ENCODE results near the gene NOX3. TPM values are rescaled to one million over a fixed set of nuclear protein-coding genes. Genes with fewer than 3 reads are reported as not detected.

The NOX3 gene
- total RNA-seq, 4 donors from 2014 or later: not detected

DNA sequence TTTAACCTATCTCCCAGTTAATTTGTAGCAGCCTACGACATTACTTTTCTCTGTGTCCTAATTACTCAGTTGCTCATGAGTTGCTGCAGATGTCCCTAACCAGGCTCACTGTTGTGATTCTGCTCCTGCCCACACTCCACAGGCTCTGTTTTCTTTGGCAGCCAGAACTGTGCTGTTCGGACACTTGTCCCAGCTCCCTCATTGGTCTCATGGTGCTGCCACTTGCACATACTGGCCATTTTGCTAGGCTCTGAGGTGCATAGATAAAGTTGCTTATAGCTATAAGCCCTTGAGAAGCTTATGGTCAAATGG is 55.0 kb downstream of the NOX3 start:
- Histone ChIP-seq H3K4me3 (no peak overlapping the region), H3K9me3 (no peaks in the 10 kb centered on the region), H3K27me3 (no peaks in the 10 kb centered on the region), H3K27ac (no peak overlapping the region), H3K36me3 (no peaks in the 10 kb centered on the region), H3K4me1 (no peaks in the 10 kb centered on the region)
- TF ChIP-seq POLR2A (IDR thresholded peaks at IDR 0.05): no peak
- TF ChIP-seq, protein P1, sequence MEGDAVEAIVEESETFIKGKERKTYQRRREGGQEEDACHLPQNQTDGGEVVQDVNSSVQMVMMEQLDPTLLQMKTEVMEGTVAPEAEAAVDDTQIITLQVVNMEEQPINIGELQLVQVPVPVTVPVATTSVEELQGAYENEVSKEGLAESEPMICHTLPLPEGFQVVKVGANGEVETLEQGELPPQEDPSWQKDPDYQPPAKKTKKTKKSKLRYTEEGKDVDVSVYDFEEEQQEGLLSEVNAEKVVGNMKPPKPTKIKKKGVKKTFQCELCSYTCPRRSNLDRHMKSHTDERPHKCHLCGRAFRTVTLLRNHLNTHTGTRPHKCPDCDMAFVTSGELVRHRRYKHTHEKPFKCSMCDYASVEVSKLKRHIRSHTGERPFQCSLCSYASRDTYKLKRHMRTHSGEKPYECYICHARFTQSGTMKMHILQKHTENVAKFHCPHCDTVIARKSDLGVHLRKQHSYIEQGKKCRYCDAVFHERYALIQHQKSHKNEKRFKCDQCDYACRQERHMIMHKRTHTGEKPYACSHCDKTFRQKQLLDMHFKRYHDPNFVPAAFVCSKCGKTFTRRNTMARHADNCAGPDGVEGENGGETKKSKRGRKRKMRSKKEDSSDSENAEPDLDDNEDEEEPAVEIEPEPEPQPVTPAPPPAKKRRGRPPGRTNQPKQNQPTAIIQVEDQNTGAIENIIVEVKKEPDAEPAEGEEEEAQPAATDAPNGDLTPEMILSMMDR (IDR thresholded peaks at IDR 0.05): no peak
- no peak for DNase-seq

DNA sequence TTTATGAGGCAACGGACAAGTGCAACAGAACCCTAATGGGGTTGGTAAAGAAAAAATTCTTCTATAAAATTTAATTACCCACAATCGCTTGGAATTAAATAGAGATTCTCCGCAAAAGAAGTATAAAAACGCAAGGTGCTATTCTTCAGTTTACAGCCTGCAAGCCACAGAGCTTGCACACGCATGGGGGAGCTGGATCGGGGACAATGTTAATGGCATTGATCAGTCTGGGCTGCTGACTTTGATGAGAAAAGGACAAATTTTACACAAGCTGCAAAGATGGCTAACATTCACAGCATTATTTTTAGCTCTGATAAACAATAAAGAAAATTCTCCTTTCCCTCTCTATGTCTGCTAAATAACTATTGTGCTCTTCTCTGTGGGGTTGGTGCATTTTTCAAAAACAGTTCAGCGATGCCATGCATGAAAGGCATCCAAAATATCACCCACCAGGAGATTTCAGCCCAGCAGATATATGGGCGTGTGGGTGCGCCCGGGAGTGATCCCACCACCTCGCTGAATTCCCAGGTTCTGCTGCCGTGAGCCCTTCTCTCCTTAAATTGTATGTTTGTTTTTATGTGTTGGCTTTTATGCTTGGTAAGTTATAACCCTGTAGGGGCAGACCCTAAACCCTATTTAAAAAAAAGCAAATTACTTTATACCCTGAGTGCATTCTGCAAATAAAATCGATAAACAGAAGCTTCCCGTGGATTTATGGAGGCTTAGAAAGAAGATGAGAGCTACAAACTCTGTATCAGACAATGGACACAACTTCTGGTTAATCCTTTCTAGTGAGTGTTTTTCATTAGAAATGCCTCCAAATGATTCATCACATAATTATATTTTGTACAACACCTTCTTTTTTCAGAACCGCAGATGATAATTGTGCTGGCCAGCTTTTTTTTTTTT is 55.6 kb downstream of the NOX3 start:
- no peak for TF ChIP-seq POLR2A (IDR thresholded peaks at IDR 0.05)
- TF ChIP-seq, protein P1 (IDR thresholded peaks at IDR 0.05): no peak
- no peaks in the 10 kb centered on the region for H3K9me3 ChIP-seq
- H3K27ac ChIP-seq: no peak overlapping the region
- DNase-seq: no peak
- no peak overlapping the region for H3K4me3 ChIP-seq
- no peaks in the 10 kb centered on the region for H3K4me1 ChIP-seq
- H3K36me3 ChIP-seq: no peaks in the 10 kb centered on the region
- H3K27me3 ChIP-seq: no peaks in the 10 kb centered on the region

DNA sequence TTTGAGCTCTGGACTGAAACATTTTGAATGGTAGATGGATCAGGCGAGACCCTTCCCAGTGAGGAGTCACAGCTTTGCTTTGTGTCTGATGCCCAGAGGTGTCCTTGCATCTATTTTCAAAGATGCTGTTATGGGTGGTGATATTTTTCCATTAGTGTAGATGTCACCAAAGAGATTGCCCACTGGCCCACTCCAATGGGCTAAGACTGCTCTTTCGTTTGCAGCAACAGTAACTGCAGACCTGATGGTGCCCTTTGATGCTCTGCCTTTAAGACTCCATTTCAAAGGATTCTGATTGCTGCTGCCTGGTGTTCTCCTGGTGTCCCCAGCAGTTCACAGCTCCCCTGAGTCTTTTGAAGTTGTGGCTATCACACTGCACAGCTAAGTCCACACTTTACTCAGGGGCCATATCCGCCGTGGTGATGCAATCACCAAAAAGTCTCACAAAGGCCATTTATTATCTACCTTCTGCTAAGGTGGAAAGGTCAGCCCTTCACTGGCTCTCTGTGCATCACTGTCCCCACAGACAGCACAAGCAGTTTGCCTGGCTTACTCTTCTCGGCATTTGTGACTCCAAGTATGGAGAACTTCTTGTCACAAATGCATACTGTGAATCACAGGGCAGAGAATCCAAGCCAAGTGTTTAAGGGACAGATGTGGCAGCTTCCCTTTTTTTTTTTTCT is 56.4 kb downstream of the NOX3 start:
- no peak overlapping the region for H3K27ac ChIP-seq
- TF ChIP-seq, protein P1 (IDR thresholded peaks at IDR 0.05): no peak
- no peak for TF ChIP-seq POLR2A (IDR thresholded peaks at IDR 0.05)
- no peak overlapping the region for H3K4me3 ChIP-seq
- no peaks in the 10 kb centered on the region for H3K27me3 ChIP-seq
- H3K36me3 ChIP-seq: no peaks in the 10 kb centered on the region
- no peak for DNase-seq
- no peaks in the 10 kb centered on the region for H3K4me1 ChIP-seq
- H3K9me3 ChIP-seq: no peaks in the 10 kb centered on the region

DNA sequence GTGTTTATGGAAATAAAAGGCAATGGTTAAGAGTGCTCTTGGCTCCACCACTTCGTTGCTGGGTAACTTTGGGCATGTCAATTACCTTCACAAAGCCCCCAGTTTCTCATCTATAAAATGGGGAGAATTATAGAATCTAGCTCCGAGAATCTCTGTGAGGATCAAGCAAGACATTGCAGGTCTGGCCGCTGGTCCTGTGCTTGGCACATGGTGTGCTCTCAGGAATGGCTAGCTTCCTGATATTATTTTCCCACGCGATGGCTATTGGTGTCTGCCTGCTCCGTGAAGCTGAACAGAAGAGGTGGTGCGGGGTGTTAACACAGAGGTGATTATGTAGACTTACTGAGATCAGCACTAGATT is 57.0 kb downstream of the NOX3 start:
- H3K27me3 ChIP-seq: no peaks in the 10 kb centered on the region
- DNase-seq: no peak
- H3K4me3 ChIP-seq: no peak overlapping the region
- H3K36me3 ChIP-seq: no peaks in the 10 kb centered on the region
- TF ChIP-seq POLR2A (IDR thresholded peaks at IDR 0.05): no peak
- TF ChIP-seq, protein P1 (IDR thresholded peaks at IDR 0.05): no peak
- no peaks in the 10 kb centered on the region for H3K9me3 ChIP-seq
- H3K27ac ChIP-seq: no peak overlapping the region
- no peaks in the 10 kb centered on the region for H3K4me1 ChIP-seq

DNA sequence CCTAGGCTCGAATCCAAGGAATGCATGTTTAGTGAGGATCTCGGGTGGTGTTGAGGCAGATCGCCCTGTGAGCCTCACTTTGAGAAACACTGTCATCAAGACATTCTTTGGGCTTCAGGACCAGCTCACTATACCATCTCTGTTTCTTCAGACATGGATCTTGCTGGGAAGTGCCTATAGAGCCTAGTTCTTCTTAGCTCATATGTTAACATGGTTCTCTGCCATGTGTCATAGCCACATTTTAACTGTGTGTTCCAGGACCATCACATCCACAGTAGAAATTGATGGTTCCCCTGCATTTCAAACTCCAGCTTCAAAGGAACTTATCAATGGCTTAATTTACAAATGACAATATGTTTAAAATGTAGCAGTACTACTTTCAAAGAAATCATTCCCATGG is 57.4 kb downstream of the NOX3 start:
- Histone ChIP-seq H3K27me3 (no peaks in the 10 kb centered on the region), H3K4me1 (no peaks in the 10 kb centered on the region), H3K4me3 (no peak overlapping the region), H3K36me3 (no peaks in the 10 kb centered on the region), H3K9me3 (no peaks in the 10 kb centered on the region), H3K27ac (no peak overlapping the region)
- TF ChIP-seq, protein P1 (IDR thresholded peaks at IDR 0.05): no peak
- TF ChIP-seq POLR2A (IDR thresholded peaks at IDR 0.05): no peak
- DNase-seq: no peak

Measured in Peyer's patch (tissue), 4 donors.